NCI-H1436 treated with DMSO at 0.1 percent for 48 hours (cell line): ENCODE measurements around the gene IVL.

Experiments used
- DNase-seq: peaks from one replicate; lab custom pipeline; 2025; lab: John Stamatoyannopoulos, UW

The IVL gene

DNA sequence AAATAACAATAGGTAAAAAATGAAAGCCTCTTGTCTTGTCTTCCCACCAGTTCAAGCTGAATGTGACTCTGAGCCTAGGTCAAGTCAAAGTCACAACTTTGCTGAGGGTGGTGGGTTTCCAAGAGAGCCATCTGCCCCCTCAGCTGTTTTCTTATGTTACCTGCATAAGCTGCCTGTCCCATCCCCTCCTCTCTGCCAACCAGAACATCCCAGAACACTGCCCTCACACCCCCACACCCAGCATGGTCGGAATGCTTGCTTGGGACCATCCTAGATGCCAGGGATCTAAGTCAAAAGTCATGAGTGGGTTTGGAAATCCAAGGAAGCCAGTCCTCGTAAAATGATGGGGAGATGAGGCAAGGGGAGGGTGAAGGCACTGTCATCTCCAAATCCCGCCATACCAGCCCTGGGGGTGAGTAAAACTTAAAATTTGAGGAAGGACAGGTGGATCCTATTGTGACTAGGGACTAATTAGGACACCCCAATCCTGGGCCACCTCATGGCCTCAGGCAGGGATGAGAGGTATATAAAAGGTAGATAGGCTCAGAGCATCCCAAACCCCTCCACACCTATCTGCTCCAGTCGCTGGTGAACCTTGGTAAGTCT, 38.4 kb downstream of the IVL start, which contains the start of gene SPRR5:
SPRR5 (plus strand) TSS at position 556 of the 606 bp plus-strand sequence. CDS start 1,349 bp downstream, outside the sequence.
- DNase-seq, result no peak

DNA sequence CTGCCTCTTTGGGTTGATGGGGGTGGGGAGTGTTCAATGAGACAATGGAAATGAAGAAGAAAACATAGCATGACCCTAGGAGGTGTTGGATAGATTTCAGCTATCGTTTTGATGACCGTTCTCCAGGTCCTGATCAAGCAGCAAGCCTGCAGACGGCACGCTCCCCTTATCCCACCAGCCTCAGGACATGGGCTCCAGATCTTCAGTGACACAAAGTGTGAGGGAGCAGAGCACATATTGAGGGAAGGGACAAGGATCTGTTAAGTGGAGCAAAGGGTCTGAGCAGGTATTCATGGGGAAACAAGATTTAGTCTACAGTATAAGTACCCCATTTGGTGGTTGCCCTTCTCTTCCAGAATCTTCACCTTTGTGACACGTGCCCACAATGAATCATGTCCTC, 43.4 kb downstream of the IVL start:
- no peak for DNase-seq

DNA sequence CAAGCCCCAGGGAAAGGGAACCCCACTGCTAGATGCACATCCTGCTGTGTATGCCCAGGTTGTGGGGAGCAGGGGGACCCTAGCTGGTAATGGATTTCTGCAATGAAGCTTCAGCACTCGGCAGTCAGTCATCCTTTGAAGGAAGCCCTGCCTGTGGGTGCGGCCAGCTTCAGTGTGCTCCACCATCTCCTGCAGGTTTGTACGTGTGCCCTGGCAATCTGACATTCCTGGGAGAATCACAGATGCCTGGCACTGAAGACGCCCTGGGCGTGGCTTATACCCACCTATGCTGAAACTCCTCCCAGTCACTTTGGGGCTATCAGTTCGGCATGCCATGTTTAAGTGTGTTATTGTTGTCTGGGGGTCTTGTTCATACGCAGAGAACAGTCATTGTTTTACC, 45.4 kb downstream of the IVL start:
- DNase-seq, result no peak

DNA sequence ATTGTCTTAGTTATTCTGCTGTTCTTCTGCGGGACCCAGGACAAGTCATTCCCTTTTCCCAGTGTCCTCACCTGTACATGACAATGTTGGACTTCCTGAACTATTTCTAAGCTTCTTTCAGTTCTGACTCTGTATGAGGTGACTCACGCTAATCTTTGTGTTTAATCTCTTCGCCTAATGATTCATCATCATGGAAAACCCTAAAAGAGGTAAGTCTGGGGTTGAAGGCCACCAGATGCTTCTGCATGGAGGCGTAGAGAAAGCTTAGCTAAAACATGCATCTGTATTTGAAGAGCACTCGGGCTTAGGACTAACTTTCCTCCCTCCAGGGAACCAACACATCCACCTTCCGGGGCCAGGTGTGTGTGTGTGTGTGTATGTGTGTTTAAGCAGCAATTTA, 46.1 kb downstream of the IVL start:
- no peak for DNase-seq

DNA sequence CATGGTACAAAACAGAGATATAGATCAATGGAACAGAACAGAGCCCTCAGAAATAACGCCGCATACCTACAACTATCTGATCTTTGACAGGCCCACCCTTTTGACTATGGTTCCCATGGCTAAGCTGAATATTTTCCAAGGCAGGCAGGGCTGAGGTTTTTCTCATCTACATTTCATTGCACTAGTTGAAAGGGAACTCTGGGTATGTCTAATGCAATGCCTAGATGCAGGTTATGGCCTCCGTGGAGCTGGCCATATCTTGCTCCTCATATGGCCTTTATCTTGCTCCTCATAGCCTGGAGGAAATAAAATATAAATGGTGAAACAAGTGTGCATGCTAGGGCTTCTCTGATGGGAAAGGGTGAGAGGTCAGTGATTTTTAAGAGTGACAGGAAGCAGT, 49.2 kb downstream of the IVL start:
- DNase-seq, result no peak

DNA sequence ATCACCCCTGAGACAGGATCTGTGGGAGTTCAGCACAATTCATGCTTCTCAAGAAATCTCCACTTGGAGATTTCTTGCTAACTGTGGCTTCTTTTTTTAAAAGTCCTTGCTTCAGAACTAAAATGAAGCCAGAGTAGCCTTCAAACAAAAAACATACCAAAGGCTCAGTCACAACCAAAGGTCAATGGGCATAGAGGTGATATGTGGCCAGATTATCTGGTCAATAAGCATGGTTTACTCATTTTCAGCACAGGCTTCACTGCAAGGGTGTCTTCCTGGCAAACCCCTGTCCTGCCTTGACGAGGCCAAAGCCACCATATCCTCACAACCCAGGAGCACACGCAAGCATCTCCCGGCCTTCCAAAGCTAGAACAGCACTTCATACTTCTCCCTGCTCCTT, 50.9 kb downstream of the IVL start:
- no peak for DNase-seq

DNA sequence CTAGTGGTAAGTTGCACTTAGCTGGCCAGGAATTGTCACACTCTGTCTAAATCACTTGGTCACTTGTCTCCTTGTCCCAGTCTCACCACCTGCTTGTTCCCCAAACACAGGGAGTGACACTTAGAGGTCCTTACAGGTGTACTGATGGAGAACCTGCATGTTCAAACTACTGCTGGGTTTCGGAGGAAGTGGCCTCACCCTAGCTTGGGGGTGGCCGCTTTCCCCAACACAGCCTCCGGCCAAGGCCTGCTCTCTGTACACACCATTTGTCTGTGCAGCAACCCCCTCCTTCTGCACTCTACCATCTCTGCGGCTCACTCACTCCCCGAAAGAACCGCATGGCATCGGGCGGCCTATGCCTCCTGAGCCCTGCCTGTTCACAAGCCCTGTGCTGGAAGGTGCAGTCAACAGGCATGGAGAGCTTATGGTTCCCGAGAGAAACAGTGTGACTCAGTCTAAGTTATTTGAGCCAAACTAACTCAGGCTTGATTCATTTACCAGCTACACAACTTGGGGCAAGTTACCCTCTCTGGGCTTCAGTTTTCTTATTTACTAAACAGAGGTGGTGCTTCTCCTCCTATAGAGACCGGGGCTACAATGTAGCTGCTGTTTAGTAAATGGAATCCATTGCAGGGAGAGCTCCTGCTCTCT, 51.6 kb downstream of the IVL start:
- no peak for DNase-seq

DNA sequence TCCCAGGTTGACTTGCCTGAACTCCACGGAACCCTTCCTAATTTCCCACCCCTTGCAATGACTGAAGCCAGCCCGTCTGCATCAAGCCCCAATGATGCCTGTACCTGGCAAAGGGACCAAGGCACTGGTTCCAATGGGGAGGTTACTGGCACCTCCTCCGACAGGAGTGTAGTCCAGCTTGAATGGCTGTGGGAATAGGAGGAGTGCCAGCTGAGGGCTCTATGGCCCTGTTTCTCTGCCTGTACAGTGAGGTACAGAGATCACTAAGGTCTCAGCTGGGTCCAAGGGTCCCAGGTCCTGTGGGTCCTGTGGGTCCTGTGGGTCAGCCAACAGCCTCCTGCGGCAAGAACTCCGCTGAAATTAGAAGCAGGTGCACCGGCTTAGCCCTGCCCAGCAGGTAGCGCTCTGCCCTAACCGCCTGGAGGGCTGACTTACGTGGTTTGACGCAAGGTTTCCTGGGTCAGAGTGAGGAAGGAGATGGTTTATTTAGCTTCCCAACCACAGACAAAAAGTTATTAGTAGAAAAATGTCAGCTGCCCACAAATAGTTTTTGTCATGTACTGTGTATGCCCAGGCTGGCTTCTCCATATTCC, 52.2 kb downstream of the IVL start:
- no peak for DNase-seq
